ENCODE measurements around the gene DYRK1B.
"Not testable (repeated sequence)": the region's sequence is repeated elsewhere in the genome, so short reads cannot be mapped to it uniquely, and the experiment has no call there.

The DYRK1B gene

GRCh38 chr19:39829702-39830275 is 4.2 kb downstream of the DYRK1B start:
- DNase-seq: no peak

GRCh38 chr19:39828654-39829032 is 5.3 kb downstream of the DYRK1B start:
- DNase-seq: no peak

GRCh38 chr19:39828015-39828653 is 5.8 kb downstream of the DYRK1B start:
- DNase-seq: no peak

GRCh38 chr19:39827216-39827615 is 6.7 kb downstream of the DYRK1B start:
- no peak for DNase-seq

GRCh38 chr19:39826311-39826945 is 7.5 kb downstream of the DYRK1B start:
- no peak for DNase-seq

GRCh38 chr19:39825531-39826076 is 8.4 kb downstream of the DYRK1B start:
- no peak for DNase-seq

GRCh38 chr19:39825093-39825463 is 8.9 kb downstream of the DYRK1B start:
- no peak for DNase-seq

- peak; percentile 88 for DNase-seq
Measured at GRCh38 chr19:39824143-39825092, 9.5 kb downstream of the DYRK1B start.

- no peak for DNase-seq
Measured at GRCh38 chr19:39823686-39824085, 10.3 kb downstream of the DYRK1B start.

GRCh38 chr19:39820696-39821095 is 13.3 kb downstream of the DYRK1B start:
- no peak for DNase-seq

GRCh38 chr19:39819786-39820185 is 14.2 kb downstream of the DYRK1B start:
- DNase-seq: no peak

GRCh38 chr19:39818626-39819097 is 15.3 kb downstream of the DYRK1B start:
- no peak for DNase-seq

GRCh38 chr19:39817888-39818561 is 15.9 kb downstream of the DYRK1B start:
- no peak for DNase-seq

- DNase-seq: no peak
Measured at GRCh38 chr19:39816287-39817048, 17.5 kb downstream of the DYRK1B start.

- no peak for DNase-seq
Measured at GRCh38 chr19:39814595-39814994, 19.4 kb downstream of the DYRK1B start.

- not testable (repeated sequence) for DNase-seq
Measured at GRCh38 chr19:39814111-39814510, 19.9 kb downstream of the DYRK1B start.

- DNase-seq: no peak
Measured at GRCh38 chr19:39813264-39813993, 20.5 kb downstream of the DYRK1B start.

- DNase-seq: no peak
Measured at GRCh38 chr19:39811064-39811463, 22.9 kb downstream of the DYRK1B start.

GRCh38 chr19:39810424-39810823 is 23.5 kb downstream of the DYRK1B start:
- DNase-seq: no peak

- DNase-seq: no peak
Measured at GRCh38 chr19:39809368-39809767, 24.6 kb downstream of the DYRK1B start.

GRCh38 chr19:39808688-39809087 is 25.3 kb downstream of the DYRK1B start:
- not testable (repeated sequence) for DNase-seq
